ENCODE measurements around the gene ARHGAP9.
A peak's percentile ranks its signal among the peaks of the same experiment; 100 is the strongest.

ARHGAP9 gene

DNA sequence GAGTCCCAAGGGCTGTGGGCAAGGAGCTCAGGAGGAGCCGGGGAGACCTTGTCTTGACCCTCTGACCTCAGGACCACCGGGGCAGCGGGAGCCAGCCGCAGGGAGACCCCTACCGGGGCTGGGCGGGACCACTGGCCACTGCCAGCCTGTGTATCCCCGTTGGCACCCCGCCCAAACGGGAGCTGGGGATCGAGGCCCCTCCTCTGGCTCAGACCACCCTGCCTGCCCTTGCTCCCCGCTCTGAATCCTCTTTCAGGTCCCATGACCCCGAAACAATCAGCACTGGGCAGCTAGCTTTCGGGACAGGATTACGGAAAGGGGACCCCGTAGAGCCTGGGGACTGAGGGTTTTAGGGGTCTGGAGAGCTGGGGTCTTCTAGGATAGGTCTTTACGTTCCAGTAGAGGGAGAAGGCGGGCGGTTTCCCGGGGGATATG lies 18.8 kb downstream of the ARHGAP9 start:
- DNase-seq (ENCODE audit: low spot score) = no peak
- TF ChIP-seq, protein P1, sequence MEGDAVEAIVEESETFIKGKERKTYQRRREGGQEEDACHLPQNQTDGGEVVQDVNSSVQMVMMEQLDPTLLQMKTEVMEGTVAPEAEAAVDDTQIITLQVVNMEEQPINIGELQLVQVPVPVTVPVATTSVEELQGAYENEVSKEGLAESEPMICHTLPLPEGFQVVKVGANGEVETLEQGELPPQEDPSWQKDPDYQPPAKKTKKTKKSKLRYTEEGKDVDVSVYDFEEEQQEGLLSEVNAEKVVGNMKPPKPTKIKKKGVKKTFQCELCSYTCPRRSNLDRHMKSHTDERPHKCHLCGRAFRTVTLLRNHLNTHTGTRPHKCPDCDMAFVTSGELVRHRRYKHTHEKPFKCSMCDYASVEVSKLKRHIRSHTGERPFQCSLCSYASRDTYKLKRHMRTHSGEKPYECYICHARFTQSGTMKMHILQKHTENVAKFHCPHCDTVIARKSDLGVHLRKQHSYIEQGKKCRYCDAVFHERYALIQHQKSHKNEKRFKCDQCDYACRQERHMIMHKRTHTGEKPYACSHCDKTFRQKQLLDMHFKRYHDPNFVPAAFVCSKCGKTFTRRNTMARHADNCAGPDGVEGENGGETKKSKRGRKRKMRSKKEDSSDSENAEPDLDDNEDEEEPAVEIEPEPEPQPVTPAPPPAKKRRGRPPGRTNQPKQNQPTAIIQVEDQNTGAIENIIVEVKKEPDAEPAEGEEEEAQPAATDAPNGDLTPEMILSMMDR (IDR thresholded peaks at IDR 0.05; ENCODE audit: extremely low read depth, missing control alignments) = no peak

DNA sequence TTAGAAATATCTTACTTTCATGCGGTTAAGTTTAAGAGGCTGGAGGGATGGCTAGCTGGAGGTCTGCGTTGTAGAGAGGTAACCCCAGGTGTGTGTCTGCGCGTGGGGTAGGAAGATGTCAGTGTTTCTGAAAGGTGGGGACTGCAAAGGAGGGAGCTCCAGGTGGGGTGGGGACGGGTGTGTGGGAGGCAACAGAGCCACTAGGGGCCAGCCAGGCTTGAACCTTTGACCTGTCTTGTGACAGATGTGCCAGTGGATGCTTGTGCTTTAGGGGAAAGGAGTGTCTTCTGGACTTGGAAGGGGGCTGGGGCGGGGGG lies 19.2 kb downstream of the ARHGAP9 start:
- TF ChIP-seq, protein P1 (IDR thresholded peaks at IDR 0.05; ENCODE audit: extremely low read depth, missing control alignments) = no peak
- DNase-seq (ENCODE audit: low spot score) = peak; percentile 60

DNA sequence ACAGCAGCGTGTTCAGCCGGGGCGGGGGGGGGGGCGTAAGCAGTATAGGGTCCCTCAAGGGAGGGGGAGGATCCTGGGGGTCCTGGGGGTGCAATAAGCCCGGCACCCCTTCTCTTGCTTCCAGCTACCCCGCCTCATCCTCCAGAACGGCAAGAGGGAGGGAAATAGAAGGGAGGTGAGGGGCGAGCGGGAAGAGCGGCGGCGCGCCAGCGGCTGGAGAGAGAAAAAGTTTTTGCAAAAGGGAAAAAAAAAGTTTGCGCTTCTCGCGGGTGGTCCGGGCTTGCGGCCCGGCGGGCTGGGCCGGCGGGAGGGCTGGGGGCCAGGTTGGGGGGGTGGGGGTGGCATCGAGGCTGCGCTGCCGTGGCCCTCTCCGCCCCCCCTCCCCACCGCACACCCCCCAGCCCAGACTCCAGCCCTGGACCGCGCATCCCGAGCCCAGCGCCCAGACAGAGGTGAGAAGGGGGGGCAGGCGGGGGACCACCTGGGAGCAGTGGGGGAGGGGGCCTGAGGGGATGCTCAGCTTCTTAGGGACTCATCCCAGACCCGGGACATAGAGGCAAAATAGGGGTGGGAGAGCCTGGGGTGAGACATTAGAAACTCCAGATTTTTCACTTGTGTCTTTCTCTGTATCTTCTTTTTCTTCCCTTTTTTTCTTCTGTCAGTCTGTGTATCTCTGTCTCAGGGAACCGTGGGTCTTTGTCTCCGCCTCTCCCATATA lies 19.8 kb downstream of the ARHGAP9 start, which contains the start of gene GLI1:
Gene GLI1, plus strand, starts transcription at position 36 of the 718 bp plus-strand sequence. CDS start 3,907 bp downstream, outside the sequence.
- TF ChIP-seq, protein P1 (IDR thresholded peaks at IDR 0.05; ENCODE audit: extremely low read depth, missing control alignments) = no peak
- DNase-seq (ENCODE audit: low spot score) = peak; percentile 71

DNA sequence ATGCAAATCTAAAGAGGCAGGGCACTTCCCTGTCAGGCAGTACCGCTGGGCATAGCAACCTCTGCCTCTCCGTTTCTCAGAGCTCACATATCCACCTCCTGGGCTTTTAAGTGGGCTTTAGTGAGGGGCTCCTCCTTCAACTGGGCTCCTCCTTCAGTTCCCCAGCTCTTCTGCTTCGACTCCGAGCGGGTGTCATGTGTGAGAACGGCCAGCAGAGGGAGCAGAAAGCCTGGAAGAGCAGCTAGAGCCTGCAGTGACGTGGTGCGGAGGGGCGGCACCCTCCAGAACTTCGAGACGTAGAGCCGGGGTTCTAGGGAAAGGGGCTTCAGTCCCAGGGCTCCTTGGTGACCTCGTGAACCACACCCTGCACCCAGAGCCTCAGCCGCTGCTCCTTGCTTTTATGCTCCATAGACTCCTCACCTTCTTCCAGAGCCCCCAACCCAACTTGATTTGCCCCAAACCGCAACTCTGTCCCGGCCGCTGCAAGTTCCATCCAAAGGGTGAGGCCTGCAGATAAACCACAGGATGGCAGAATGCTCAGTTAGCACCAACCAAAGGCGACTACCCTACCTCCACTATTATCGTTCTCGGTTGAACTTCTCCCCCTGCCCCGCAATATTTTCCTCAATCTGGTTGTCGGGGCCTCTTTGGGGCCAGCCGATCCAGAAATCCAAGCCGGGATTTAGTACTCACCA lies 20.5 kb downstream of the ARHGAP9 start:
- TF ChIP-seq, protein P1 (IDR thresholded peaks at IDR 0.05; ENCODE audit: extremely low read depth, missing control alignments) = peak; percentile 90
- peak; percentile 87 for DNase-seq (ENCODE audit: low spot score)

DNA sequence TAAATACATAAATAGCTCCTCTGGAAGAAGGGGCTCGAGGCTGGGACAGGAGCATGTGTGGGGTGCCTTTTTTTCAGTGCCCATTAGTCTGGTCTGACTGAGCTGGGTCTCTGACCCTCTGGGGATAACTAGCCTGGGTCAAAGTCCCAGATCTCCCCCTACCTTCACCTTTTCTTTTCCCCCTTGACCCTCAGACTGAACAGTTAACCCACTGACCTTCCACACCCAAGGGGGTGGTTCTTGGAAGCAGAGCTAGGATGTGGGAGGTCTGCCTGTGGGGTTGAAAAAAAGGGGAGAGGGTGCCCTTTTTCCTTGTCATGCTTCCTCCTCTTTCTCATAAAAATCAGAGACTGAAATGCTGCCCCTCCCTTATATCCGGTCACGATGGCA lies 21.0 kb downstream of the ARHGAP9 start:
- TF ChIP-seq, protein P1 (IDR thresholded peaks at IDR 0.05; ENCODE audit: extremely low read depth, missing control alignments) = no peak

DNA sequence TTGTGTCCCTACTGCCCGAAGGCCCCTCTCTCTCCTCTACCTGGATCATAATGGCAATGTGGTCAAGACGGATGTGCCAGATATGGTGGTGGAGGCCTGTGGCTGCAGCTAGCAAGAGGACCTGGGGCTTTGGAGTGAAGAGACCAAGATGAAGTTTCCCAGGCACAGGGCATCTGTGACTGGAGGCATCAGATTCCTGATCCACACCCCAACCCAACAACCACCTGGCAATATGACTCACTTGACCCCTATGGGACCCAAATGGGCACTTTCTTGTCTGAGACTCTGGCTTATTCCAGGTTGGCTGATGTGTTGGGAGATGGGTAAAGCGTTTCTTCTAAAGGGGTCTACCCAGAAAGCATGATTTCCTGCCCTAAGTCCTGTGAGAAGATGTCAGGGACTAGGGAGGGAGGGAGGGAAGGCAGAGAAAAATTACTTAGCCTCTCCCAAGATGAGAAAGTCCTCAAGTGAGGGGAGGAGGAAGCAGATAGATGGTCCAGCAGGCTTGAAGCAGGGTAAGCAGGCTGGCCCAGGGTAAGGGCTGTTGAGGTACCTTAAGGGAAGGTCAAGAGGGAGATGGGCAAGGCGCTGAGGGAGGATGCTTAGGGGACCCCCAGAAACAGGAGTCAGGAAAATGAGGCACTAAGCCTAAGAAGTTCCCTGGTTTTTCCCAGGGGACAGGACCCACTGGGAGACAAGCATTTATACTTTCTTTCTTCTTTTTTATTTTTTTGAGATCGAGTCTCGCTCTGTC lies 22.8 kb downstream of the ARHGAP9 start:
- TF ChIP-seq, protein P1 (IDR thresholded peaks at IDR 0.05; ENCODE audit: extremely low read depth, missing control alignments) = no peak
- DNase-seq (ENCODE audit: low spot score) = no peak

More for the DNA sequence above, 21.0 kb downstream of the ARHGAP9 start:
- no peak for DNase-seq (ENCODE audit: low spot score)
